GM12878 (cell line): Measurements from ENCODE around the gene ADARB1. TPM values are rescaled to one million over a fixed set of nuclear protein-coding genes. Genes with fewer than 3 reads are reported as not detected.
A peak's percentile ranks its signal among the peaks of the same experiment; 100 is the strongest.

Experiments
- ATAC-seq: fragments of 200-7000 bp; cut with Tn5 transposase; 3 replicates; pipeline ENCODE4 v1.9.1; 2020; ENCODE audit warnings: mild to moderate bottlenecking, moderate library complexity
- BruUV-seq: library from RNA; stranded (reverse); fragments of 400-500 nt; replicated peaks from 2 replicates; lab custom pipeline; 2021; lab: Mats Ljungman, UMichigan
- CTCF ChIA-PET: fragments of 300-600 bp; sonication (Branson Sonifier 250); formaldehyde crosslinking; extraction: SDS; loops from one replicate; lab custom pipeline; 2021; ENCODE audit warnings: inconsistent platforms; lab: Yijun Ruan, JAX
- POLR2A ChIA-PET: fragments of 350-600 bp; formaldehyde crosslinking; extraction: SDS; loops from one replicate; lab custom pipeline; 2021; ENCODE audit warnings: inconsistent platforms; lab: Charles Lee
- RAD21 ChIA-PET: fragments of 300-600 bp; sonication (Branson Sonifier 250); formaldehyde crosslinking; loops from one replicate; lab custom pipeline; 2023; ENCODE audit warnings: antibody characterized with exemption; ENCODE audit not compliant: unreplicated experiment; lab: Charles Lee
- SMC1A ChIA-PET: fragments of 300-600 bp; sonication (Branson Sonifier 250); formaldehyde crosslinking; loops from one replicate; lab custom pipeline; 2023; ENCODE audit not compliant: unreplicated experiment, uncharacterized antibody; lab: Charles Lee
- DNase-seq: peaks from one replicate; pipeline ENCODE4 v3.0.0-alpha.2; 2011; ENCODE audit warnings: low read depth, low spot score
- FAIRE-seq: peaks from 3 replicates; lab custom pipeline; 2011; peaks lifted over from hg19 to GRCh38; lab: Jason Lieb, UNC
- H2AFZ ChIP-seq: 2 replicates; pipeline ENCODE4 v1.6.0; 2011; ENCODE audit warnings: low read depth, low read length, control low read depth; ENCODE audit not compliant: control insufficient read depth
- H3K27ac ChIP-seq: 2 replicates; pipeline ENCODE4 v1.5.1; 2011; ENCODE audit warnings: control low read depth; ENCODE audit not compliant: control insufficient read depth, insufficient read depth
- H3K27me3 ChIP-seq, 2 experiments: replicated peaks in 1 of 2; 2 replicates each; pipeline versions ENCODE4 v1.6.0 to v1.6.1; 2011; ENCODE audit warnings: low read length in 1 of 2; ENCODE audit not compliant: control insufficient read depth in 2 of 2, insufficient read depth in 2 of 2
- H3K36me3 ChIP-seq, 2 experiments: 2 replicates each; pipeline ENCODE4 v1.5.1; 2011; ENCODE audit warnings: low read length in 1 of 2; ENCODE audit not compliant: control insufficient read depth in 2 of 2, insufficient read depth in 2 of 2
- H3K4me1 ChIP-seq: 2 replicates; pipeline ENCODE4 v1.6.1; 2011; ENCODE audit warnings: mild to moderate bottlenecking, low read length, moderate library complexity, mixed read lengths; ENCODE audit not compliant: control insufficient read depth, insufficient read depth
- H3K4me2 ChIP-seq: 2 replicates; pipeline ENCODE4 v1.6.0; 2011; ENCODE audit warnings: control low read depth; ENCODE audit not compliant: control insufficient read depth, insufficient read depth
- H3K4me3 ChIP-seq: fragments of 200-600 bp; sonication (generic); 2 replicates; pipeline ENCODE4 v1.5.1; 2016
- H3K79me2 ChIP-seq: 2 replicates; pipeline ENCODE4 v1.6.0; 2011; ENCODE audit warnings: low read length; ENCODE audit not compliant: control insufficient read depth, insufficient read depth
- H3K9ac ChIP-seq: 2 replicates; pipeline ENCODE4 v1.8.0; 2011; ENCODE audit warnings: low read length, control low read depth, mixed read lengths; ENCODE audit not compliant: control insufficient read depth, insufficient read depth
- H3K9me3 ChIP-seq: replicated peaks from 3 replicates; pipeline ENCODE4 v1.5.1; 2011; ENCODE audit warnings: mild to moderate bottlenecking, low read length; ENCODE audit not compliant: control insufficient read depth, insufficient read depth
- H4K20me1 ChIP-seq: 2 replicates; pipeline ENCODE4 v1.6.0; 2011; ENCODE audit not compliant: control insufficient read depth, insufficient read depth
- FOXK2 ChIP-seq: fragments of 450-650 bp; IDR thresholded peaks from 2 replicates; pipeline ENCODE4 v1.6.1; 2017; ENCODE audit warnings: mild to moderate bottlenecking, moderate library complexity
- IKZF2 ChIP-seq, 2 experiments: fragments of 450-650 bp; IDR thresholded peaks; 2 replicates each; pipeline ENCODE4 v1.6.1; 2017; ENCODE audit warnings: mild to moderate bottlenecking in 2 of 2, moderate library complexity in 2 of 2
- NFXL1 ChIP-seq: fragments of 450-650 bp; IDR thresholded peaks from 2 replicates; pipeline ENCODE4 v1.6.1; 2017; ENCODE audit warnings: antibody characterized with exemption, mild to moderate bottlenecking, borderline replicate concordance
- PAX5 ChIP-seq: IDR thresholded peaks from 2 replicates; pipeline ENCODE4 v1.6.1; 2011; ENCODE audit warnings: low read depth, low read length, borderline replicate concordance
- RB1 ChIP-seq: fragments of 450-650 bp; formaldehyde crosslinking; IDR thresholded peaks from 2 replicates; pipeline ENCODE4 v1.6.1; 2017; ENCODE audit warnings: mild to moderate bottlenecking, borderline replicate concordance
- SREBF2 ChIP-seq: IDR thresholded peaks from 2 replicates; pipeline ENCODE4 v1.6.1; 2012; ENCODE audit warnings: mild to moderate bottlenecking, low read length
- ZZZ3 ChIP-seq: IDR thresholded peaks from 2 replicates; pipeline ENCODE4 v1.6.1; 2011; ENCODE audit warnings: low read depth; ENCODE audit not compliant: control insufficient read depth, insufficient read length
- WGBS: methylation state at CpG from one replicate; pipeline ENCODE4 v1.1.6; 2016; ENCODE audit warnings: low lambda C conversion rate; ENCODE audit not compliant: insufficient replicate concordance, insufficient coverage; ENCODE audit errors: missing lambda C conversion rate; 5-methylcytosine and 5-hydroxymethylcytosine counted together
- in situ Hi-C: fragments of 300-500 bp; cut with MboI; formaldehyde crosslinking; loops from 9 replicates; pipeline ENCODE4 v1.14.3; 2018; ENCODE audit warnings: mixed read lengths
- intact Hi-C: fragments of 100-400 bp; cut with micrococcal nuclease; formaldehyde crosslinking; loops from one replicate; pipeline ENCODE4 v1.14.2; 2022; ENCODE audit not compliant: unreplicated experiment
- polyA plus RNA-seq, 11 experiments: library from polyadenylated mRNA; depleted of rRNA in 4 of 11; unstranded in 6 of 11; stranded (reverse) in 5 of 11; fragments of >200 nt; fragmentation: Nextera tagmentation in 4 of 11; fragmentation: Illumina TruSeq in 1 of 11; extraction: Ambion mirVana in 4 of 11; extraction: Trizol in 1 of 11; gene quantifications; 1 replicate in 1 of 11; 2 replicates in 10 of 11; pipeline versions ENCODE4 v1.2.1 to v1.2.3, GENCODE V29; 2011 to 2016; ENCODE audit warnings: inconsistent platforms in 2 of 11, missing spikeins in 2 of 11, low read depth in 1 of 11
- total RNA-seq, 4 experiments: library from RNA; depleted of rRNA in 3 of 4; stranded (reverse); fragments of >200 nt in 3 of 4; fragmentation: Illumina TruSeq in 1 of 4; extraction: Trizol in 1 of 4; gene quantifications; 2 replicates each; pipeline versions ENCODE4 v1.2.1 to v1.2.3, GENCODE V29; 2013 to 2021
- TF ChIP-seq, protein P1 (sequence below): fragments of 450-650 bp; IDR thresholded peaks from 2 replicates; pipeline ENCODE4 v1.6.1; 2017; ENCODE audit warnings: mild to moderate bottlenecking
- TF ChIP-seq, protein P2 (sequence below): fragments of 450-650 bp; conservative IDR thresholded peaks from 2 replicates; pipeline ENCODE4 v1.6.1; 2017; ENCODE audit warnings: mild to moderate bottlenecking, moderate library complexity

ADARB1 gene
- total and polyA plus RNA-seq, 10 of the 15 experiments (the other 5 are each of a cell fraction or from before 2014, with no cell fraction given) = 5.7 to 61.7 (median 25.3) TPM

DNA sequence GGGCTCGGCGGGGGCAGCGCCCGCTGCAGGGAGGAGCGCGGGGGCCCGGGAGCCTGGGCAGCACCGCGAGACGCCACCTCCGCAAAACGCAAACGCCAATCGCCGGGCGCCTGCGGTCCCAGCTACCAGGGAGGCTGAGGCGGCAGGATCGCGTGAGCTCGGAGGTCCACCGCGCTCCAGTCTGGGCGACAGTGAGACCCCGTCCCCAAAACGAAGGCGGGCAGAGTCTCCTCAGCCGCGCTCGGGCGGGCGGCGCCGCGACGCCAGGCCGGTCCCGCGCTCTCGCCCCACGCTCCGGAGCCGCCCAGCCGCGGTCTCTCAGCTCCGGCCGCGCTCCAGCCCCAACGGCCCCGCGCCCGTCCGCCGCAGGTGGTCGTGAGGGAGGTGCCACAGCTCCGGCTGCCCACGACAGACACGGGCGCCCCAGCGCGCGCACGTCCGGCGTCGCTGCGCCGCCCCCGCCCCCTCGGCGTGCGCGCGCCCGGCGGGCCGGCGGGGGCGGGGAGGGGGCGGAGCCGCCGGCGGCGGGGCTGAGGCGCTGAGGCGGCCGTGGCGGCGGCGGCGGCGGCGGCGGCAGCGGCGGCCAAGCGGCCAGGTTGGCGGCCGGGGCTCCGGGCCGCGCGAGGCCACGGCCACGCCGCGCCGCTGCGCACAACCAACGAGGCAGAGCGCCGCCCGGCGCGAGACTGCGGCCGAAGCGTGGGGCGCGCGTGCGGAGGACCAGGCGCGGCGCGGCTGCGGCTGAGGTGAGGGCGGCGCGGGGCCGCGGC is at the start of gene ADARB1 (continued):
- TF ChIP-seq, protein P1, sequence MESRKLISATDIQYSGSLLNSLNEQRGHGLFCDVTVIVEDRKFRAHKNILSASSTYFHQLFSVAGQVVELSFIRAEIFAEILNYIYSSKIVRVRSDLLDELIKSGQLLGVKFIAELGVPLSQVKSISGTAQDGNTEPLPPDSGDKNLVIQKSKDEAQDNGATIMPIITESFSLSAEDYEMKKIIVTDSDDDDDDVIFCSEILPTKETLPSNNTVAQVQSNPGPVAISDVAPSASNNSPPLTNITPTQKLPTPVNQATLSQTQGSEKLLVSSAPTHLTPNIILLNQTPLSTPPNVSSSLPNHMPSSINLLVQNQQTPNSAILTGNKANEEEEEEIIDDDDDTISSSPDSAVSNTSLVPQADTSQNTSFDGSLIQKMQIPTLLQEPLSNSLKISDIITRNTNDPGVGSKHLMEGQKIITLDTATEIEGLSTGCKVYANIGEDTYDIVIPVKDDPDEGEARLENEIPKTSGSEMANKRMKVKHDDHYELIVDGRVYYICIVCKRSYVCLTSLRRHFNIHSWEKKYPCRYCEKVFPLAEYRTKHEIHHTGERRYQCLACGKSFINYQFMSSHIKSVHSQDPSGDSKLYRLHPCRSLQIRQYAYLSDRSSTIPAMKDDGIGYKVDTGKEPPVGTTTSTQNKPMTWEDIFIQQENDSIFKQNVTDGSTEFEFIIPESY = no peak
- TF ChIP-seq, protein P2, sequence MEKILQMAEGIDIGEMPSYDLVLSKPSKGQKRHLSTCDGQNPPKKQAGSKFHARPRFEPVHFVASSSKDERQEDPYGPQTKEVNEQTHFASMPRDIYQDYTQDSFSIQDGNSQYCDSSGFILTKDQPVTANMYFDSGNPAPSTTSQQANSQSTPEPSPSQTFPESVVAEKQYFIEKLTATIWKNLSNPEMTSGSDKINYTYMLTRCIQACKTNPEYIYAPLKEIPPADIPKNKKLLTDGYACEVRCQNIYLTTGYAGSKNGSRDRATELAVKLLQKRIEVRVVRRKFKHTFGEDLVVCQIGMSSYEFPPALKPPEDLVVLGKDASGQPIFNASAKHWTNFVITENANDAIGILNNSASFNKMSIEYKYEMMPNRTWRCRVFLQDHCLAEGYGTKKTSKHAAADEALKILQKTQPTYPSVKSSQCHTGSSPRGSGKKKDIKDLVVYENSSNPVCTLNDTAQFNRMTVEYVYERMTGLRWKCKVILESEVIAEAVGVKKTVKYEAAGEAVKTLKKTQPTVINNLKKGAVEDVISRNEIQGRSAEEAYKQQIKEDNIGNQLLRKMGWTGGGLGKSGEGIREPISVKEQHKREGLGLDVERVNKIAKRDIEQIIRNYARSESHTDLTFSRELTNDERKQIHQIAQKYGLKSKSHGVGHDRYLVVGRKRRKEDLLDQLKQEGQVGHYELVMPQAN = peak; percentile 68; the same call in 1 of the 2 replicates
- TF ChIP-seq ZZZ3 = no peak

DNA sequence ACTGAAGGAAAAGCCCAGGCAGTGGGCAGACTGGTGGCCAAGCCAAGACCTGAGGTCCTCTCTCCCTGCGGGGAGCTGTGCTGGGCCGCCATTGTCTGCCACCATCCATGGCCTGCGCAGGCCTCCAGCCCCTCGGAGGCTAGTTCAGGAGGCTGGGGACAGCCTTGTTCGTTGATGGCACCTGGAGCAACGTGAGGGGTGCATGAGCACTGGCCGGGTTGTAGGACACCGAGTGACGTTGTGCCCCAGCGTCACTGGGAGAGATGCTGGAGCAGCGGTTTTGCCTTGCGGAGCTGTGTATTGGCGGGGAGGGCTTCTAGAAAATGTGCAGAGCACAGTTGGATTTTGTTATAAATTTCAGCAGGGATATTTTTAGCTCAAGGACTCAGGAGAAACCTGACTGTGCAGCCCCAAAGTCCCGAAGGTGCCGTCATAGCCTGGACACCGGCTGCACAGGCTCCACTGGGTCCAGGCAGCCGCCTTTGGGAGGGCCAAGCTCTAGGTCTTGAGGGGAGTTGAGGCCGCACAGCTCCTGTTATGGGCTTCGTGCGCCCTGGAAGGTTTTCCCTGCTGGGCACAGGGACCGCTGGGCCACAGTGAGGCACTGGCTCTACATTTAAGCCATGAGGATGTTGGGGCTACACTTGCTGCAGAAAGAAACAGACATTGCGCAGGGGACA is 48.2 kb upstream of the ADARB1 start:
- Histone ChIP-seq H3K36me3 (no peaks in the 10 kb centered on the region), H3K4me2 (no peak overlapping the region), H3K4me3 (no peak overlapping the region), H3K9ac (no peak overlapping the region), H3K4me1 (no peaks in the 10 kb centered on the region), H3K27me3 (no peaks in the 10 kb centered on the region; a peak in 2 of 4 replicates), H4K20me1 (no peaks in the 10 kb centered on the region), H3K79me2 (no peaks in the 10 kb centered on the region), H3K27ac (no peak overlapping the region), H2AFZ (no peak overlapping the region), H3K9me3 (no peaks in the 10 kb centered on the region; the same call in 1 of the 3 replicates)
- in situ Hi-C loops = no loop called here
- no peak for FAIRE-seq
- SMC1A ChIA-PET = no interaction called here
- TF ChIP-seq RB1 (no peak), IKZF2 (IDR thresholded peaks at IDR 0.05) (no peak), FOXK2 (no peak), PAX5 (no peak), NFXL1 (no peak), SREBF2 (no peak)
- intact Hi-C loops = no loop called here
- CTCF ChIA-PET = no interaction called here
- BruUV-seq = no TSS peak
- ATAC-seq = no peak
- POLR2A ChIA-PET = no interaction called here
- DNase-seq = no peak
- 57% methylated on average over 22 of the region's 22 CpGs for WGBS
- RAD21 ChIA-PET = no interaction called here
